Activated CD8-positive, alpha-beta T cell treated with anti-CD3 and anti-CD28 coated beads for 36 hours (primary cell): ENCODE results near the gene ADAM10. TPM values are rescaled to one million over a fixed set of nuclear protein-coding genes. Genes with fewer than 3 reads are reported as not detected.

ENCODE experiments used
- ATAC-seq: fragments of 200-7000 bp; cut with Tn5 transposase; one replicate; pipeline ENCODE4 v1.10.0; 2021; ENCODE audit warnings: mild to moderate bottlenecking, moderate library complexity
- CTCF ChIA-PET: fragments of 350-600 bp; sonication (Branson Sonifier 250); formaldehyde crosslinking; loops from one replicate; lab custom pipeline; 2021; ENCODE audit warnings: antibody characterized with exemption; lab: Charles Lee
- POLR2A ChIA-PET: fragments of 350-600 bp; sonication (Branson Sonifier 250); formaldehyde crosslinking; loops from one replicate; lab custom pipeline; 2021; ENCODE audit warnings: antibody characterized with exemption; lab: Charles Lee
- DNase-seq: peaks from one replicate; pipeline ENCODE4 v3.0.0-alpha.2; 2020
- H3K27ac Mint-ChIP-seq: one replicate; pipeline ENCODE4 v1.8.0; 2021; ENCODE audit warnings: mild to moderate bottlenecking, mixed read lengths
- H3K27me3 Mint-ChIP-seq: one replicate; pipeline ENCODE4 v1.8.0; 2021; ENCODE audit warnings: mixed read lengths
- H3K36me3 Mint-ChIP-seq: one replicate; pipeline ENCODE4 v1.8.0; 2021; ENCODE audit warnings: low read depth, mixed read lengths
- H3K4me1 Mint-ChIP-seq: one replicate; pipeline ENCODE4 v1.8.0; 2021; ENCODE audit warnings: low read depth, mixed read lengths
- H3K4me3 Mint-ChIP-seq: one replicate; pipeline ENCODE4 v1.8.0; 2021; ENCODE audit warnings: mild to moderate bottlenecking, moderate library complexity, mixed read lengths
- H3K9me3 Mint-ChIP-seq: one replicate; pipeline ENCODE4 v1.8.0; 2021; ENCODE audit warnings: mixed read lengths
- CTCF ChIP-seq: fragments of 200-600 bp; IDR thresholded peaks from one replicate; pipeline ENCODE4 v1.8.0; 2022; ENCODE audit warnings: antibody characterized with exemption, mild to moderate bottlenecking
- intact Hi-C: fragments of 100-400 bp; cut with micrococcal nuclease; formaldehyde crosslinking; loops from one replicate; pipeline ENCODE4 v1.10.0; 2022
- total RNA-seq, 2 experiments: library from RNA; stranded (reverse); gene quantifications; one replicate each; pipeline ENCODE4 v1.2.3, GENCODE V29; 2021

ADAM10 gene
- total RNA-seq, 2 experiments from 2014 or later, result 76.4 to 79.4 TPM

- Mint-ChIP-seq H3K27ac (no peak overlapping the region), H3K4me3 (no peak overlapping the region), H3K27me3 (no peaks in the 10 kb centered on the region), H3K36me3 (peaks cover 26% of the 10 kb centered on the region), H3K9me3 (no peaks in the 10 kb centered on the region), H3K4me1 (peaks cover 14% of the 10 kb centered on the region)
- TF ChIP-seq CTCF, result no peak
- POLR2A ChIA-PET, result no interaction called here
- DNase-seq (no peak), ATAC-seq (no peak)
- CTCF ChIA-PET, result interaction anchor here (0.7 kb wide), 1 partner anchor 8 kb away, joined by 4 read pairs; no protein-coding TSS in a partner anchor
- intact Hi-C loops, result no loop called here
Observed at GRCh38 chr15:58597943-58598828, 151.3 kb downstream of the ADAM10 start.

GRCh38 chr15:58595516-58596263 lies 153.8 kb downstream of the ADAM10 start:
- no peak for TF ChIP-seq CTCF
- H3K27ac Mint-ChIP-seq, result no peak overlapping the region
- CTCF ChIA-PET, result no interaction called here
- H3K9me3 Mint-ChIP-seq, result no peaks in the 10 kb centered on the region
- no peak overlapping the region for H3K4me3 Mint-ChIP-seq
- ATAC-seq (no peak), DNase-seq (no peak)
- H3K4me1 Mint-ChIP-seq, result peaks cover 14% of the 10 kb centered on the region
- intact Hi-C loops, result no loop called here
- no peaks in the 10 kb centered on the region for H3K27me3 Mint-ChIP-seq
- POLR2A ChIA-PET, result no interaction called here
- peaks cover 19% of the 10 kb centered on the region for H3K36me3 Mint-ChIP-seq

- H3K4me1 Mint-ChIP-seq, result peaks cover 14% of the 10 kb centered on the region
- ChIA-PET CTCF (interaction anchor here (0.7 kb wide), 1 partner anchor 23 kb away, joined by 3 read pairs; no protein-coding TSS in a partner anchor), POLR2A (no interaction called here)
- peaks cover 19% of the 10 kb centered on the region for H3K36me3 Mint-ChIP-seq
- TF ChIP-seq CTCF, result no peak
- intact Hi-C loops, result no loop called here
- ATAC-seq, result no peak
- no peak overlapping the region for H3K4me3 Mint-ChIP-seq
- H3K27me3 Mint-ChIP-seq, result no peaks in the 10 kb centered on the region
- H3K27ac Mint-ChIP-seq, result no peak overlapping the region
- DNase-seq, result no peak
- H3K9me3 Mint-ChIP-seq, result no peaks in the 10 kb centered on the region
Observed at GRCh38 chr15:58594898-58595297, 154.6 kb downstream of the ADAM10 start.

GRCh38 chr15:58593870-58594269 lies 155.6 kb downstream of the ADAM10 start:
- TF ChIP-seq CTCF, result no peak
- peaks cover 18% of the 10 kb centered on the region for H3K36me3 Mint-ChIP-seq

More at GRCh38 chr15:58593870-58594269, 155.6 kb downstream of the ADAM10 start:
- Mint-ChIP-seq H3K4me1 (peaks cover 14% of the 10 kb centered on the region), H3K27me3 (no peaks in the 10 kb centered on the region), H3K4me3 (no peak overlapping the region), H3K9me3 (no peaks in the 10 kb centered on the region), H3K27ac (peak overlapping the region; percentile 4)
- DNase-seq (no peak), ATAC-seq (peak; percentile 20)
- POLR2A ChIA-PET, result no interaction called here
- CTCF ChIA-PET, result no interaction called here
- intact Hi-C loops, result no loop called here
